AML-193 (cell line): ENCODE measurements around the gene ALOX12.
"Not testable (repeated sequence)": the region's sequence is repeated elsewhere in the genome, so short reads cannot be mapped to it uniquely, and the experiment has no call there.

Experiments
- DNase-seq, 2 experiments: peaks; one replicate each; lab custom pipeline; 2025; lab: John Stamatoyannopoulos, UW

ALOX12 gene, protein sequence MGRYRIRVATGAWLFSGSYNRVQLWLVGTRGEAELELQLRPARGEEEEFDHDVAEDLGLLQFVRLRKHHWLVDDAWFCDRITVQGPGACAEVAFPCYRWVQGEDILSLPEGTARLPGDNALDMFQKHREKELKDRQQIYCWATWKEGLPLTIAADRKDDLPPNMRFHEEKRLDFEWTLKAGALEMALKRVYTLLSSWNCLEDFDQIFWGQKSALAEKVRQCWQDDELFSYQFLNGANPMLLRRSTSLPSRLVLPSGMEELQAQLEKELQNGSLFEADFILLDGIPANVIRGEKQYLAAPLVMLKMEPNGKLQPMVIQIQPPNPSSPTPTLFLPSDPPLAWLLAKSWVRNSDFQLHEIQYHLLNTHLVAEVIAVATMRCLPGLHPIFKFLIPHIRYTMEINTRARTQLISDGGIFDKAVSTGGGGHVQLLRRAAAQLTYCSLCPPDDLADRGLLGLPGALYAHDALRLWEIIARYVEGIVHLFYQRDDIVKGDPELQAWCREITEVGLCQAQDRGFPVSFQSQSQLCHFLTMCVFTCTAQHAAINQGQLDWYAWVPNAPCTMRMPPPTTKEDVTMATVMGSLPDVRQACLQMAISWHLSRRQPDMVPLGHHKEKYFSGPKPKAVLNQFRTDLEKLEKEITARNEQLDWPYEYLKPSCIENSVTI

DNA sequence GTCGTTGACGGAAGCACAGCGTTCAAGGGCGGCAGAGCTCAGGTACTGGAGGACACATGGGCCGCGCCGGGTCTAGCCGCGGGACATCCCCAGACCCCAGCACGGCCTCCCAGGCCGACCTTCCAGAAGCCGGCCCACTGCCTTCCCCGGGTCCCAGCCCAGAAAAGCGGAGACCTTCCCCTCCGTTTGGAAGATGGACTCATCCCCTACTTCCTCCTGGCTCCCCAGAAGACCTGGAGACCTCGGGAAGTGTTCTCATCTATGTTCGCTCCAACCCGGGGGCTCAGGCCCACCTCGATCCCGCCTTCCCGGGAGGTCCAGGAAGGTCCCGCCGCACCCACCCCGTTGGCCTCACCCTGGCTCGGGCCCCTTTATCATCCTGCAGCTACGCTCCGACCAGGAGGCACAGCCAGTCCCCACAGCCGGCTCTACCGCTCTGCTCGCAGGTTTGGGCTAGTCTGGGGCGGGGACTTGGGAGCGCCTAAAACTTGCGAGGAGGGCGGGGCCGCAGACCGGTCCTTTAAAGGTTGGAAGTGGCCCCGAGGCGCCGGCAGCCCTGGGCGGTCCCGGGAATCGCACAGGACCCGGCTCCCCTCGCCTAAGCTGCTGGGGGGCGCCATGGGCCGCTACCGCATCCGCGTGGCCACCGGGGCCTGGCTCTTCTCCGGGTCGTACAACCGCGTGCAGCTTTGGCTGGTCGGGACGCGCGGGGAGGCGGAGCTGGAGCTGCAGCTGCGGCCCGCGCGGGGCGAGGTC lies at the start of gene ALOX12:
TSS of gene ALOX12 (plus strand) at position 550 of the 756 bp plus-strand sequence. CDS start at position 619, 69 bp downstream.
- no peak for DNase-seq

DNA sequence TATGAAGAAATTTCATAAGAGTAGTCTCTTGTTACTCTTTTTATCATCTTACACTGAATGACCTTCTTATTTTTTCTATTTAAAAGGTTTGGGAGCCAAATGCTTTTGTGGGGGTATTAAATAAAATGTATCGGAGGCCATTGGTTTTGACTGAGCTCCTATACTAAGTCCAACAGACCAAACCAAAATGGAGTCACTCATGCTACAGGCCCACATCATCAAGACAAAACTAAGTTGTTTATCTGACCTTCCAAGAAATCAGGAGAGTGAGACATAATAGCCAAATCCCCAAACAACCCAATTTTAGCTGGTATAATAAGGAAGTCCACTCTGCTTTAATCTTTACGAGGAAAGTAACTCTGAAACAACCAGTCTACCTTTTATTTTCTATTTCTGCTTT lies 48.1 kb upstream of the ALOX12 start:
- no peak for DNase-seq

DNA sequence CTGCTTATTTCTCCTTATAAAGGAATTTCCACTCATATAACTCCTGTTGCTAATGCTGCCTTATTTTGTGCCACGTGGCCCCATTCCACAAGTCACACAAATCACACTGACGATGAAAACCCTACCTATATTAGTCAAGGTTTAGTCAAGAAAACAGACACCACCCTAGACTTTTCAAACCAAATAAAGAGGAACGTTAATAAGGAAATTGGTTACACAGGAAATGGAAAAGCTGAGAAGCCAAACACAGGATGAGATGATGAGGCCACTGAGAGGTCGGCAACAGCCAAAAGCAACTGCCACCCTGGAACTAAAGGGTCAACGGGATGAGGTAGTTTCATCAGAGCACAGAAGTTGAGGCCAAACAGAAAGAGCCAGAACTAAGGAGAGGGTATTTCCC lies 47.3 kb upstream of the ALOX12 start:
- DNase-seq = peak; percentile 87 to 89

DNA sequence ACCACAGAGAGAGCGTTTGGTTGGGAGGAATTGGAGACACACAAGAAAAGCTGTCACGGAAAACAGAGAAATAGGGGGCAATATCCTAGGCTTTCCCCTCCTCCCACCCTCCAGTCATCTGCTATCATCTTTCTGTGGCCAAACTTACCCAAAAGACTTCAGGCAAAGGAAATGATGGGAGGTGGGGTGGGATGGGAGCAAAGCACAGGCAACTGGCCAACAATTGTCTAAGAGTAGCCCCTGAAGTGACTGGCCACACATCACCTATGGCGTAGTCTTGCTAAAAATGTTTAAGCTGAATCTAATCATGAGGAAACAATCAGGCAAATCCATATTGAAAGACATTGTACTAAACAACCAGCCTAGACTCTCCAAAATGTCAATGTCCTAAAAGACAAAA lies 46.9 kb upstream of the ALOX12 start:
- DNase-seq = no peak

DNA sequence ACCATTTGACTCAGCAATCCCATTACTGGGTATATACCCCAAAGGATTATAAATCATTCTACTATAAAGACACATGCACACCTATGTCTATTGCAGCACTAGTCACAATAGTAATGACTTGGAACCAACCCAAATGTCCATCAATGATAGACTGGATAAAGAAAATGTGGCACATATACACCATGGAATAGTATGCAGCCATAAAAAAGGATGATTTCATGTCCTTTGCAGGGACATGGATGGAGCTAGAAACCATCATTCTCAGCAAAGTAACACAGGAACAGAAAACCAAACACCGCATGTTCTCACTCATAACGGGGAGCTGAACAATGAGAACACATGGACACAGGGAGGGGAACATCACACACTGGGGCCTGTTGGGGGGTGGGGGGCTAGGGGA lies 44.9 kb upstream of the ALOX12 start:
- not testable (repeated sequence) for DNase-seq

DNA sequence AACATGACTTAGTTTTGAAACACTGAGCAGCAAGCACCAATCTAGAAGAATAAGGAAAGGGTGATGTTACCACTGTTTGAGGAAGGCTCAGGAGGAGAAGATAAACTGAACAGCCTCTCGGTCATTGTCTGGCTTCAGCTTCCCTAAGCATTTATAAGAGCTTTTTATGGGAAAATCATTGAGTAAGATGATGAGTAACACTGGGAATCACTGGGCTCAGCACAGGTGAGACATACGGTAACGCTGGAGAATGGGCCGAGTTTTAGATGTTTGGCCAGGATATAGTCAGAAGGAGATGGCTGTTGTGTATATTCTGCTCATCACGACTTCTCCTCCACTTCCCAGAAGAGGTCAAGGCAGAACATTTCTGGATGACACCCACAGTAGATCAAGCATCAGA lies 42.2 kb upstream of the ALOX12 start:
- DNase-seq = no peak

DNA sequence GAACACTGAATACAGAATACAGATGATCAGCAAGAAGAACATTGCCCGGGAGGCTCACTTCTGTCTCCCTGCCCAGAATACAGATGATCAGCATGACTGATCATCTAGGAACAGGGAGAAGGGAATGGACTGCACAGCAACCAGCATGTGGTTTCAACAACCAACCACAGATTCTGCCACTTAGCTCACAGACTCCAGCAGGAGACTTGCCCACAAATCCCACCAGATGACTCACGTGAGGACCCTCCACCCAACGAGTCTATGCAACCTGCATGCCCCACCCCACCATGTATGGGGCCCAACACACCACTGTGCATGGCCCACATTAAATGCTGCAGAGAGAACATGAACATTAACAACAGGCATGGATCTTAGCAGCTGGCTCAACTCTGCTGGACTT lies 36.1 kb upstream of the ALOX12 start:
- DNase-seq = no peak

DNA sequence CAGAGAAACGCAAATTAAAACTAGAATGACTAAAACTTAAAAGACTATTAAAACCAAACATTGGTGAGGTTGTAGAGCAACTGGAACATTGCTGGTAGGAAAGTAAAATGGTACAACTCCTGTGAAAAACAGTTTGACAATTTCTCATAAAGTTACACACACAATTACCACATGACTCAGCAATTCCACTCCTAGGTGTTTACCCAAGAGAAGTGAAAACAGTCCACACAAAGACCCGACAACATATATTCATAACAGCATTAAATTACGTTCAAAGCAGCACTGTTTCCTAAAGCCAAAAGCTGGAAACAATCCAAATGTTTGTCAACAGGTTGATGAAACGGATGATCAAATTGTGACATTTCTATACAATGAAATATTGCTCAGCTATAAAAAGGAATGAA lies 26.5 kb upstream of the ALOX12 start:
- no peak for DNase-seq

DNA sequence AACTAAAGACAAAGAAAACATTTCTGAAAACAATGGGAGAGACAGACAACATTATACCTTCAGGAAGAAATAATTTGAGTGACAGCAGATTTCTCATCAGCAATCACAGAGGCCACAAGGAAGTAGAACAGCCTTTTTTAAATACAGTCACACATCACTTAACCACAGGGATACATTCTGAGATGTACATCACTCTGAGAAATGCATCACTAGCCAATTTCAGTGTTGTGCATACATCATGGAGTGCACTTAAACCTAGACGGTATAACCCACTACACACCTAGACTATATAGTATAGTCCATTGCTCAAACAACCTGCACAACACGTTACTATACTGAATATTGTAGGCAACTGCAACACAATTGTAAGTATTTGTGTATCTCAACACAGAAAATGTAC lies 24.9 kb upstream of the ALOX12 start:
- no peak for DNase-seq

DNA sequence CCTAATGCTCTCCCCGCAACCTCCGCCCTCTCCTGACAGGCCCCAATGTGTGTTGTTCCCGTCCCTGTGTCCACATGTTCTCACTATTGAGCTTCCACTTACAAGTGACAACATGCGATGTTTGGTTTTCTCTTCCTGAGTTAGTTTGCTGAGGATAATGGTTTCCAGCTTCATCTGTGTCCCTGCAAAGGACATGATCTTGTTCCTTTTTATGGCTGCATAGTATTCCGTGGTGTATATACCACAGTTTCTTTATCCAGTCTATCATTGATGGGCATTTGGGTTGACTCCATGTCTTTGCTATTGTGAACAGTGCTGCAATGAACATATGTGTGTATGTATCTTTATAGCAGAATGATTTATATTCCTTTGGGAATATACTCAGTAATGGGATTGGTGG lies 16.4 kb upstream of the ALOX12 start:
- not testable (repeated sequence) for DNase-seq

DNA sequence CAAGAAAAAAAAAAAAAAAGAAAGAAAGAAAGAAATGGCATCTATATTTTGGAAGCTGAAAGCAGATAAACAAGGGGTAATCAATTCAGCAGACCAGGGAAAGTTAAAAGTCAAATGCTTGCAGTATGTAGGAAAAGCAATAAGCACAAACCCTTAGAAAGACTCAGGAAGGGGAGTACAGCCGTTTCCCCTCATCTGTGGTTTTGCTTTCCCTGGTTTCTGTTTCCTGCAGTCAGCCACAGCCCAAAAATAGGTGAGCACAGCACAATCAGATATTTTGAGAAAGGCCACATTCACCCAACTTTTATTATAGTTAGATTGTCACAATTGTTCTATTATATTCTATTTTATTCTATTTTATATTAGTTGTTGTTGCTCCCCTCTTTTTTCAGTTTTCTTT lies 14.4 kb upstream of the ALOX12 start:
- peak; percentile 9 to 14 for DNase-seq

DNA sequence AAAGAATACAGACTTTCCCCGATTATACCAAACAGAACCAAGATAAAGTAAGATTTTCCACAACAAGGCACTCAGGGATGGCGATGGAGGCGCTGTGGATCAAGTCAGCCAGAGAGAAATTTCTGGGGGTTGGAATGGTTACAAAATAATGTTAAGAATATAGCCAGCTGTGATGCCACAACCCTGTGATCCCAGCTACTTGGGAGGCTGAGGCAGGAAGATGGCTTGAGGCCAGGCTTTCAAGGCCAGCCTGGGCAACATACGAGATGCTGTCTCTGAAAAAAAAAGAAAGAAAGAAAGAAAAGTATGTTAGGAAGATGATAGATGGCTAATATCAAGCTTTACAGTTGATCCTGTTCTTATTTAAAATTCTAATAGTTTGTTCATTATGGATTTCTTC lies 10.6 kb upstream of the ALOX12 start:
- DNase-seq = no peak

DNA sequence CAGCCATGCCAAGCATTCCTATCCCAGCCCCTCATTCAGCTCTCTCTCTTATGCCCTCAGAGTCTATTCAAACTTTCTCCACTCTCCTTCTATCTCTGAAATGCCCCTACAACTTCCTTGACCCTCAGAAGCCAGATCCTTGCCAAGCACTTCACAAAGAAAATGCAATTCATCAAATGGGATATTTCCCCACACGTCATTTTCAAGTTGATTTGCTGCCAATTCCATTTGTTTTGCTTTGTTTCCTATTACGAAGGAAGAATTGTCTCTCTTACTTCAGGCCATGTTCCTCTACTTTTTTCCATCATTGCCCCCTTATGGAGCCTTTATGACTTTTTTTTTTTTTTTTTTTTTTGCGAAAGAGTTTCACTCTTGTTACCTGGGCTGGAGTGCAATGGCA lies 9.2 kb upstream of the ALOX12 start:
- DNase-seq = no peak

DNA sequence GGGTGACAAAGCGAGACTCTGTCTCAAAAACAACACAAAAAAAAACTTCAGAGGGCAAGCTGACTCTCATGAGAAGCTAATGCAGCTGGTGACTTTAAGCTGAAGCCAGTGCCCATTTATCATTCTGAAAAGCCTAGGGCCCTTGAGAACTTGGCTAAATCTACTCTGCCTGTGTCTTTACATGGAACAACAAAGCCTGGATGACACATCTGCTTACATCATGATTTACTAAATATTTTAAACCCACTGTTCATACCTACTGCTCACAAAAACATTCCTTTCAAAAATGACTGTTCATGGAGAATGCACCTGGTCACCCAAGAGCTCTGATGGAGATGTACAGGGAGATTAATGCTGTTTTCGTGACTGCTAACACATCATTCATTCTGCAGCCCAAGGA lies 6.1 kb upstream of the ALOX12 start:
- no peak for DNase-seq

DNA sequence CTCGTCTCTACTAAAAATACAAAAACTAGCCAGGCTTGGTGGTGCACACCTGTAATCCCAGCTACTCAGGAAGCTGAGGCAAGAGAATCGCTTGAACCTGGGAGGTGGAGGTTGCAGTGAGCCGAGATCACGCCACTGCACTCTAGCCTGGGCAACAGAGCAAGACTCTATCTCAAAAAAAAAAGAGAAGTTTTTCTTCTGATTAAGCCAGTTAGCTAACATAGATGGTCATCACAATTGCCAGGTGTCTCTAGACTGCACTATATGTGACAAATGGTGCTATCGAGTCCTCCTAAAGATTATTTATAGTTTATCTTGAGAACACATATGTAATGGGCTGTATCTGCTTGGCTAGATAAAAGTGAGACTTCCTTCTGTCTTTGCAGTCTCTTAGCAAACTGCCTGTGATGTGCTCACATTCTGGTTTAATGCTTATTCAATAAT lies 2.2 kb upstream of the ALOX12 start:
- DNase-seq = not testable (repeated sequence)

DNA sequence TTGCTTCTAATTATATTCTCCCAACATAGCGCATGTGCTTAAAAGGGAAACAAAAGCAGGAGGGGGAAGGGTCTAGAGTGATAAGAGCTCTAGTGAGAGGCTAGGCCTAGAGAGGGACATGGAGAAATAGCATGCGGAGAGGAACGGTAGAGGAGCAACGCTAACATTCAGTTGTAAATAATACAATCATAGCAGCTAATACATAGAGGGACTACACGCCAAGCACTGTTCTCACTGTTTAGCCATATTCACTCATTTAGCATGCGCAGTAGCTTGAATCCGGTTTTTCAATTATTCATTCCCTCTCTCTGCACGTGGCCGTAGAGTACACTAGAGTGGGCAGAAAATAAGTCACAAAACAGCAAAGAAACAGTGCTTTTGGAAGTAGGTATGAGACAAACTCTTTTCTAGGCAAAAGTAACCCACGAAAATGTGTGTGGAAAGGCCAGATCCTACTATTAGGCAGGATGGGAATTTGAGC lies 1.7 kb upstream of the ALOX12 start:
- no peak for DNase-seq

DNA sequence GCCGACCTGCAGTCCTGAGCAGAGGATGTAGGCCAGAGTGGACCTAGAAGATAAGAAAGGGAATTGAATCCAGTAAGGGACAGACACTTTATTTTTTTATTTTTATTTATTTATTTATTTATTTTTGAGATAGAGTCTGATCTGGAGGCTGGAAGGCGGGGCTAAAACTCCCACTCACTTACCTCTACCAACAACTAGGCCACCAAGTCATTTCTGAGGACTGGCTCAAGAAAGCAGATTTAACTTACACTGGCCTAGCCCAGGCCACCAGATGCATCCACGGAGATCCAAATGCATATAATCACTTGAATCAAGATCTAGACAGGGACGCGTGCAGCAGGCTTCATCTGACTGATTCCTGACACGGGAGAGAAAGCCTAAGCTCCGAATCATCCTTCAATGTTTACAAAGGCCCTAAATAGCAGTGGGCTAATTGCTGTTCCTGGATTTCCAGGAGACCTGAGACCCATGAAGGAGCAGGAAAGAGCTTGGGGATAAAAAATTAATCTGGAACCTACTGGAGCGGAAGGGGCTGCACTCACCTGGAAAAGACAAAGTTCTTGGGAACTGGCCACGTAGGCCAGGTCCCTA lies 1.1 kb upstream of the ALOX12 start:
- DNase-seq = no peak

DNA sequence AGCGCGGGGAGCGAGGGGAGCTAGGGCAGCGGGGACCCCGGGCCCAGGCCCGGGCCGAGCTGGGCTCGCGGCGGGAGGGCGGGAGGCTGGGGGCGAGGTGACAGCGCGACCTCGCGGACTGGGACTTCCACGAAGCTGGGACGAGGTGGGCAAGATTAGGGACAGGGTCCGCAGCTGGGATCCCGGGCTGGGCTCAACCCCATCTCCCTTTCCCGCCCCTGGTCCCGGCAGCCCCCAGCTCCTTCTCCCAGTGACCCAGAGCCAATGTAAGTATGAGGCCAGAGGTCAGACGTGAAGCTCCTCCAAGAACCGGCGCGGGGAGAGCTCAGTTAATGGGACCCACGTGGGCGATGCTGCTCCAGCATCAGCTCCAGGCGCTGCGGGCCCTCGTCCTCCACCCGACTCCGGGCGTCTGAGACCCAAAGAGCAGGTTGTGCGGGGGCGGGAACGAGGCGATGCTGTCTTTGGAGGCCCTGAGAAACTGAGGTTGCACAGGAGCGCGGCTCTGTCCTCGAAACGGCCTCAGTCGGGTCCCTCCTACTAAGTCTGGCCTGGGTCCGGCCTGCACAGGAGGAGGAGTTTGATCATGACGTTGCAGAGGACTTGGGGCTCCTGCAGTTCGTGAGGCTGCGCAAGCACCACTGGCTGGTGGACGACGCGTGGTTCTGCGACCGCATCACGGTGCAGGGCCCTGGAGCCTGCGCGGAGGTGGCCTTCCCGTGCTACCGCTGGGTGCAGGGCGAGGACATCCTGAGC lies 585 bp downstream of the ALOX12 start:
- DNase-seq = no peak

DNA sequence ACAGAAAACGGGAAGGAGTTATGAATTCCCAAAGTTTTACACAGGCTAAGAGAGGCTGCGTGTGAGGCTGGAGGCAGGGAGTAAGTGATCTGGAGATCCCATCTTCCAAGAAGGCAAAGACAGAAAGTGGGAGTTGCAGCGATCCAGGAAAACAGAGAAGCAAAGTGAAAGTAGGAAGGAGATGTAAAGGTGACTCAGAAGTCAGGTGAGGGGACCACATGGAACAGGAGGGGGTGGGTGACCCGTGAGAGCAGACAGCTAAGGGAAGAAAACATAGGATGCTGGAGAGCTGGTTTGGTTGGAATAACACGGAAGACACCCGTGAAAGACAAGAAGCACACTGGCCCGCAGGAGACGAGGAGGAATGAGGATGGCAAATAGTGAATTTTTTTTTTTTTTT lies 1.3 kb downstream of the ALOX12 start:
- DNase-seq = no peak

DNA sequence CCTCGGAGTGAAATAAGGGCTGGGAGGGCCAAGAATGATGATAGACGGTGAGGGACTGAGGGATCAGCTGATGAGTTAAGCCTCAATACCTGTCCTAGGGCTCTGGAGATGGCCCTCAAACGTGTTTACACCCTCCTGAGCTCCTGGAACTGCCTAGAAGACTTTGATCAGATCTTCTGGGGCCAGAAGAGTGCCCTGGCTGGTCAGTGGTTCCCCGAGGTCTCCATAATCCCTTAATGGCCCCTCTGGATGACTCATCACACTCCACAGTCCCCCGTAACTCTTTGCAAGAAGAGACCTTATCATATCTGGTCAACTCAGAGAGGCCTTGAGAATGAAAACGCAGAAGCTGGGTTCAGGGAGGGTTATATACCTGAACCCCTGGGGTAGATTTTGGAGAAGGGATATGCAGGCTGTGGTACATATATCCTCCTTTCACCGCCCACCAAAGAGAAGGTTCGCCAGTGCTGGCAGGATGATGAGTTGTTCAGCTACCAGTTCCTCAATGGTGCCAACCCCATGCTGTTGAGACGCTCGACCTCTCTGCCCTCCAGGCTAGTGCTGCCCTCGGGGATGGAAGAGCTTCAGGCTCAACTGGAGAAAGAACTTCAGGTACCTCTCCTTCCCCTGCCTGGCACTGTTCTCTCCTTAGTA lies 3.1 kb downstream of the ALOX12 start:
- DNase-seq = no peak
